ENCODE measurements around the gene RNF223.

RNF223 gene

DNA sequence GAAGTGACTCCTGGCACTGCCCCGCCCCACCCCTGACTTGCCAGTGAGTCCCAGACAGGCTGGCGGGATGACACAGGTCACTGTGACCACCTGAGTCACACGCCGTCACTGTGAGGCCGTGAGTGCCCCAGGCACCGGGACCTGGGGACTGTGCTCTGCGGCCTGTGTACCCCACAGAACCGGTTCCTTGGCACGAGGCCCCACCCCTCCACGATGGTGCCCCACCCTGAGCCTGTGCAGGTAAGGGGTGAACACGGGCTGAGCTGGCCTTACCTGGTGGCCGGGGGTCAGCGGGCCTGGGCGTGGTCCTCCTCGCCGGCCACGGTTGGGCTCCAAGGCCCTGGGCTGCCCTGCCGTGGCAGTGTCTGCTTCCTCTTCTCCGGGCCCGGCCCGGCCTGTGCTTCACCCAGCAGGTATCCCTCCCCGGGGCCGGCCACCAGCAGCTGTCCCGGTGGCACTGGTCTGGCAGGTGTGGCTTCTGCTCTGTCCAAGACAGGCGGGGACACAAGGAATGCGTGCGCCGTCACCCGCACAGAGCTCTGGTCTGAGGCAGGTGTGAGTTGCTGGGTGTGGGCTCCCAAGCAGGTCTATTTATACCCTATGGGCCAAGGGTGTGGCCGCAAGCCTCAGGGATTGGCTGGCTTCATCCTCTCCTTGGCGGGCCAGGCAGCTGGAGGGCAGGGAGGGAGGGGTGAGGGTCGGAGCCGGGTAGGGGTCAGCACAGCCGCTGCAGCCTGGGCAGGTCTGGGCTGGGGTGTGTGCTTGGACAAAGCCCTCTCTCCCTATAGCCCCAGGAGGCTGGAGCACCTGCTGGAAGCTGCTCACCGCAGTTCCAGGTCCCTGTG is at the start of gene RNF223:
Gene RNF223 (minus strand): TSS at position 564 of the 845 bp plus-strand sequence. CDS start 1,740 bp downstream, outside the sequence.
- Mint-ChIP-seq H3K36me3 (peaks cover 5% of the 10 kb centered on the region), H3K27ac (peak within 1 kb of the TSS; percentile 63), H3K4me1 (peaks cover 11% of the 10 kb centered on the region), H3K9me3 (no peaks in the 10 kb centered on the region), H3K4me3 (no peak within 1 kb of the TSS)
- ATAC-seq (no peak), DNase-seq (ENCODE audit: low spot score in 2 of 2) (no peak)

DNA sequence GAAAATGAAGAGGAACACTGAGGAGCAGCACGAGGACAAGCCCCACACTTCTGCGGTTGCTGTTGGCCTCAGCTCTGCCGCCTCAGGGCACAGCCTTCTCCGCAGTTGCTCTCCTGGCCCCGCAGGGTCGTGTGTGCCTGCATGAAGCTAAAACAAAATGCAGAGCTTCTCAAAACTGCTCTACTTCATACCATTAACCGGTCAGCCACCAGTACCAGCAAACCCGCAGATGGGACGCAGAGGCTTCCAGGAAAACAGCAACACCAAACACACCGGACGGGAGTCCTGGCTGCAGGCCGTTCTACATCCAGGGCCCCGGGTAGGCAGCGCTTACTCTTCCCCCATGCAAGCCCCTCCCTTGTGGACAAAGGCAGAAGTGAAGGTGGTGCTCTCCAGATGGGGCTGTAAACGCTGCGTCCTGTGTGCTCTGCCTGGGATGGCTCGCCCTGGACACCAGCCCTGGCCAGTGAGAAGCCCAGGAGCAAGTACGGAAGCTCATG is 48.9 kb upstream of the RNF223 start:
- ATAC-seq = no peak
- peak overlapping the region; percentile 81 for H3K27ac Mint-ChIP-seq
- peak overlapping the region; percentile 35 for H3K4me3 Mint-ChIP-seq
- no peaks in the 10 kb centered on the region for H3K9me3 Mint-ChIP-seq
- H3K4me1 Mint-ChIP-seq = peaks cover 15% of the 10 kb centered on the region
- H3K36me3 Mint-ChIP-seq = peaks cover 20% of the 10 kb centered on the region
- DNase-seq (ENCODE audit: low spot score in 2 of 2) = no peak

DNA sequence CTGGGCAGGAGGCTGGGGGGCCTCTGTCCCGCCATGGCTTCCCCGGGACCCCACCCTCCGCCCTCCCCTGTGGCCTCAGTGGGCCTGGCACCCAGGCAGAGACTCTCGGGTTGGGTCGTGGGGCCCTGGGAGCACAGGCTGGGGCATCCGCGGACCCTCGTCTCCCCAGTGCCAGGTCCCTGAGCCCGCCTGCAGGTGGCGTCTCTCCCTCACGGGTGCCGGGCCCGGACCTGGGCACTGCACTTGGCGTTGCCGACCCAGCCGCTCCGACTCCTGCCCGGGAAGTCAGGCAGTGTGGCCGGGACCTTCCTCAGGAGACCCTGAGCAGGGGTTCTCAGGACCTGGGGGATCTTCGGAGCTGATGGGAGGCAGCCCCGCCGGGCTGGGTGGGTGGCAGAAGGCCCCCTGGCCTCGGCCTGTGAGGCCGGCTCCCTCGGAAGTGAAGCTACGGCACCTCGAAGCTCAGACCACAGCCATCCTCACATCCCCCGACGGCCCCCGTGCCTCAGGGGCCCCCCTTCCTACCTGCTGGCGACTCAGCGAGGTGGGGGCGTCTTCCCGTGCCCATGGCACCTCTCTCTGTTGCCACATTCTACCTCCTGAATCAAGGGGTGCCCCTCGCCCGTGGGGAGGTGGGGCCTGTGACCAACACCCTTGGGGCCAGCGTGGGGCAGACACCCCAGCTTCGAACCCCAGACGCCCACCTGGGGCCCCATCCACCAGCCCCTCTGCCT is 48.1 kb upstream of the RNF223 start:
- DNase-seq (ENCODE audit: low spot score in 2 of 2) (peak; percentile 90 to 93), ATAC-seq (peak; percentile 91)
- Mint-ChIP-seq H3K4me1 (peaks cover 15% of the 10 kb centered on the region), H3K27ac (no peak overlapping the region), H3K9me3 (no peaks in the 10 kb centered on the region), H3K36me3 (peaks cover 20% of the 10 kb centered on the region), H3K4me3 (peak overlapping the region; percentile 35)

DNA sequence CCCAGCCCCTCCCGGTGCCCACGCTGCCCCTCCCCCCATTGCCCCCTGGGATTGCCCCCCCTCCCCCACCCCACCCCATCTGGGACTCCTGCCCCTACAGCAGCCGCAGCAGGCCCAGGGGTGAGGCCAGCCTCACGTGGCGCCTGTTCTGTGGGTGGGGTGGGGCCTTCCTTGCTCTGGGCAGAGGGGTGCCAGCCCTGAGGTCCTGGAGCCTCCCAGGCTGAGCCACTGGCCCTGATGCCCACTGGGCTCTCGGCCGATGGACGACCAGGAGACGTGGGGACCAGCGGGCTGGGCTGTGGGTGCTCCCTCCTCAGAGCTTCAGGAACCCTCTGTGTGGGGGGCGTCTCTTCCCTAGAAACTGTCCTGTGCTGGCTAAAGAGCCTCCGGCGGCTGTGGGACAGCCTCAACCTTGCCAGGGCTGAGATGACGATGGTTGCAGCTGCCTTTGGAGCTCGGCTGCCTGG is 47.5 kb upstream of the RNF223 start:
- no peak overlapping the region for H3K27ac Mint-ChIP-seq
- DNase-seq (ENCODE audit: low spot score in 2 of 2) (no peak), ATAC-seq (peak; percentile 14)
- H3K9me3 Mint-ChIP-seq = no peaks in the 10 kb centered on the region
- no peak overlapping the region for H3K4me3 Mint-ChIP-seq
- peaks cover 20% of the 10 kb centered on the region for H3K36me3 Mint-ChIP-seq
- peaks cover 15% of the 10 kb centered on the region for H3K4me1 Mint-ChIP-seq

DNA sequence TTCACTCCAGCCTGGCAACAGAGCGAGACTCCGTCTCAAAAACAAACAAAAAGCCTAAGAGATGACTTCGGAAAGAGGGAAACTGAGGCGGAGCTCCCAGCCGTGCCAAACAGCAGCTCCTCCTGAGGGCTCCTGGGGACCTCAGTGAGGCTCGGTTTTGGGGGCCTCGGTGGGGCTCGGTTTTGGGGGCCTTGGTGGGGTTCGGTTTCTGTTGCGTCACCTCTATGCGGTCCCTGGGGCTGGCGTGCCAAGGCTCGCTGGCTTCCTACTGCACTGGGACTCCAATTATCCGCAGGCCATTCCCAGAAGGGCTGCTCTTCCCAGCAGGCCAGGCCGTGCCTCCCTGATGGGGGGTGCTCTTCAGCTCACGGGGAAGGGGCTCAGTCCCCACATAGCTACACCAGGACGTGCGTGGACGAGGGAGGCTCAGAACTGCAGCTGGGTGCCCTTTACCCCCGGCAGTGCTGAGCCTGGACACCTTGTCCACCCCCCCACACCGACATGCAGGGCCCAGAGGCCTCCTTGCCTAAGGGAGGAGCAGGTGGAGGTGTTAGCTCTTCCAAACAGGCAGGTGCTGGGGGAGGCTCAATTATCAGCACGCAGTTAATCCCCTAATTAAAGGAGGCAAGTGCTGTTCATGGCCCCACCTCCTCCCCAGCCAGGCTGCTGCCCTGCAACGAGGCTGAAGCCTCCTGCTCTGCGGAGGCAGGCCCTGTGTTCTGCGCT is 46.9 kb upstream of the RNF223 start:
- ATAC-seq (no peak), DNase-seq (ENCODE audit: low spot score in 2 of 2) (no peak)
- Mint-ChIP-seq H3K27ac (no peak overlapping the region), H3K4me1 (peaks cover 15% of the 10 kb centered on the region), H3K9me3 (no peaks in the 10 kb centered on the region), H3K4me3 (no peak overlapping the region), H3K36me3 (peaks cover 20% of the 10 kb centered on the region)

DNA sequence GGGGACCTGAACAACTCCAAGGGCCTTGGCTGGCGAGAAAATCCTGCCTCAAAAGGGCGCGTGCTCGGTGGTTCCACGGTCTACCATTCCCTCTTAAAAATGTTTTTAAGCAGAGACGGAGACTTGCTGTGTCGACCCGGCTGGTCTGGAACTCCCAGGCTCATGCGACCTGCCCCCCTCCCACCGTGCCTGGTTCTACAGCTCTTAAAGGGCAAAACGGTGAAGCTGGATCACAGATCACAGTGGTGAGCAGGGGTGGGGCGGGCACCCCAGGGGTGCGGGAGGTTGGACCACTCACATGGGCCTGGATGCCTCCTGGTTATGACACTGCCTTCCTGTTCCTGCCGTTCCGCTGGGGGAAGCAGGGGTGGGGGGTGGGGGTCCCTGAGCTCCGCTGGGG is 46.0 kb upstream of the RNF223 start:
- Mint-ChIP-seq H3K9me3 (no peaks in the 10 kb centered on the region), H3K36me3 (peaks cover 20% of the 10 kb centered on the region), H3K4me3 (no peak overlapping the region)

DNA sequence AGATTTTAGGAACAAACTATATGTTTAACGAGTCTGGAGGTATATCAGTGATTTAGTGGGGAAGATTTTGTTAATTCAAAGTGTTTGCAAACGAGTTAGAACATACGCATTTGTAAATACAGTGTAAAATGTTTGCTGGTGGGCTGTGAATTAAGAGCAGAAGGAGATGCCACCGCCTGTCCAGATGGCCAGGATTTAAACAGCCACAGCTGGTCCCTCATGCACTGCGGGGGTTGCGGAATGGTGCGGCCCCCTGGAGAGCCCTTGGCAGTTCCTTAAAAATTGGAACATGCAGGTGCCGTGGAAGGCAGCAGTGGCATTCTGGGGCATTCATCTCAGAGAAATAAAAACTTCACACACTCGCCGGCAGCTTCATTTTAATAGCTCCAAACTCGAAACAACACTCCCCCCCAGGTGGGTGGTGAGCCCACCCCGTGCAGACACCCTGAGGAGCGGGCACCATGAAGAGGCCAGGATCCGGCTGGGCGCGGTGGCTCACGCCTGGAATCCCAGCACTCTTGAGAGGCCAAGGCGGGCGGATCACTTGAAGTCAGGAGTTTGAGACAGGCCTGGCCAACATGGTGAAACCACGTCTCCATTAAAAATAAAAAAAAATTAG is 45.3 kb upstream of the RNF223 start:
- peaks cover 17% of the 10 kb centered on the region for H3K36me3 Mint-ChIP-seq
- peaks cover 23% of the 10 kb centered on the region for H3K4me1 Mint-ChIP-seq
- DNase-seq (ENCODE audit: low spot score in 2 of 2) (no peak), ATAC-seq (no peak)
- H3K9me3 Mint-ChIP-seq = no peaks in the 10 kb centered on the region
- H3K4me3 Mint-ChIP-seq = no peak overlapping the region
- no peak overlapping the region for H3K27ac Mint-ChIP-seq

More for the DNA sequence above, 46.0 kb upstream of the RNF223 start:
- Mint-ChIP-seq H3K4me1 (peaks cover 16% of the 10 kb centered on the region), H3K27ac (no peak overlapping the region)
- ATAC-seq (no peak), DNase-seq (ENCODE audit: low spot score in 2 of 2) (no peak)

DNA sequence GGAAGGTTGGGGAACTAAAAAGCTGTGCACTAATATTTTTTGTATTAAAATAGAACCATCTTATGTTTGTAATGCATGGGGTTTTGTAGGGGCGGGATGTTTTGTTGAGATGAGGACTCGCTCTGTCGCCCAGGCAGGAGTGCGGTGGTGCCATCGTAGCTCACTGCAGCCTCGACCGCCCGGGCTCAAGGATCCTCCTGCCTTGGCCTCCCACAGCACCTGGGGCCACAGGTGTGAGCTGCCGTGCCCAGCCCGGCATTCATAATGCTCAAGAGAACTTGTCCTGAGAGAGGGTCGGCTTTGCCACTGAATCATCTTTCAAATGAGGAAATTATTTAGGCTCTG is 44.7 kb upstream of the RNF223 start:
- Mint-ChIP-seq H3K36me3 (peaks cover 11% of the 10 kb centered on the region), H3K27ac (no peak overlapping the region), H3K4me1 (peaks cover 18% of the 10 kb centered on the region), H3K9me3 (no peaks in the 10 kb centered on the region), H3K4me3 (no peak overlapping the region)
- ATAC-seq (no peak), DNase-seq (ENCODE audit: low spot score in 2 of 2) (no peak)

DNA sequence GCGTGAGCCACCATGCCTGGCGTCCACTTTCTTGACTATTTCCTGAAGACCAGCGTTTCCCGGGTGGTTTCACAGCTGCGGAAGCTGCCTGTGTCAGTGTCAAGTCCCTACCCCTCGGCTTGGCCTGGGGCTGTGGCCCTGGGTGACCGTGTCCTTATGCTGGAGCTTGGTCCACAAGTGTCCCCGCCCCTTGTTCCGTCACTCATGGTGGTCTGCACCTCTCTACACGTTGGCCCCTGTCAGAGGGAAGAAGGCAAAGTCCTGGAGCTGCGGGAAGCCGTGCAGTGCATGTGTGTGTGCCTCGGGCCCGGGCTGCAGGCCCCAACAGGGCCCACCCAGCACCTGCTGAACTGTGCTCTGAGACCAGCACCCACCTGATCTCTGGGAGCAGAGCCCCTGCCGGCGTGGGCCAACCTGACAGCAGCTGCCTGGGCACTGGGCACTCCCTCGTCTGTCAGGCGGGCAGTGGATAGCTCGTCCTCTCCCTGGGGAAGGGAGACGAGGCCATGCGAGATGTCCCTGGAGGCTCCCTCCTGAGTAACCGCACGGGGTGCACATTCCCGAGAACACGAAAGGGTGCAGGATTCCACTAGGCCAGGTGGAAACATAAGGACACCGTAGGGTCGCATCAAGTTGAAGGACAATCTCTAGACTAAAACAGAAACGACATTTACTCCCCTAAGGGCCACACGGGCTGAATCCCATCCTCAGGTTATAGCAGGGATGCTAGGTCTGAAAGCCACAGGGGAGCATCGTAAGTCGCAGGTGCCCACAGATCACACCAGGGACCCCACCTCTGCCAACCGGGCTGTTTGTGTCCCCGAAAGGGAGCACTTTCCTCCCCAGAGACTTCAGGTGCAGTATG is 44.1 kb upstream of the RNF223 start:
- DNase-seq (ENCODE audit: low spot score in 2 of 2) (no peak), ATAC-seq (no peak)
- peak overlapping the region; percentile 78 for H3K4me3 Mint-ChIP-seq
- peaks cover 12% of the 10 kb centered on the region for H3K4me1 Mint-ChIP-seq
- H3K27ac Mint-ChIP-seq = no peak overlapping the region
- peaks cover 2% of the 10 kb centered on the region for H3K9me3 Mint-ChIP-seq
- peaks cover 5% of the 10 kb centered on the region for H3K36me3 Mint-ChIP-seq

DNA sequence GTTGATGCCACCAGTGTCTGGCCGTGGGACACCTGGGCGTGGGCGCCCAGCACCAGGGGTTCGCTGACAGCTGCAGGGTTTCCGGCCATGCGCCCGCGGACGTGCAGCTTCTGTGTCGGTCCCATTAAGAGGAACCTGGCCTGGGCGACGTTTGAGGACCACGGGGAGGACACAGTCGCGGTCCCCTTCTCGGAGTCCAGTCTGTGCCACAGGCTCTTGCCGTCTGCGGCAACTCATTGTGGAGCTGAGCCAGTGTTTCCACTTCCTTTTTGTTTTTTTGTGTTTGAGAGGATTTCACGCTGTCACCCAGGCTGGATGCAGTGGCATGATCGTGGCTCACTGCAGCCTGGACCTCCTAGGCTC is 43.3 kb upstream of the RNF223 start:
- H3K27ac Mint-ChIP-seq = no peak overlapping the region
- DNase-seq (ENCODE audit: low spot score in 2 of 2) (no peak), ATAC-seq (no peak)
- peaks cover 4% of the 10 kb centered on the region for H3K36me3 Mint-ChIP-seq
- peaks cover 9% of the 10 kb centered on the region for H3K4me1 Mint-ChIP-seq
- H3K4me3 Mint-ChIP-seq = peak overlapping the region; percentile 78
- H3K9me3 Mint-ChIP-seq = peaks cover 4% of the 10 kb centered on the region

DNA sequence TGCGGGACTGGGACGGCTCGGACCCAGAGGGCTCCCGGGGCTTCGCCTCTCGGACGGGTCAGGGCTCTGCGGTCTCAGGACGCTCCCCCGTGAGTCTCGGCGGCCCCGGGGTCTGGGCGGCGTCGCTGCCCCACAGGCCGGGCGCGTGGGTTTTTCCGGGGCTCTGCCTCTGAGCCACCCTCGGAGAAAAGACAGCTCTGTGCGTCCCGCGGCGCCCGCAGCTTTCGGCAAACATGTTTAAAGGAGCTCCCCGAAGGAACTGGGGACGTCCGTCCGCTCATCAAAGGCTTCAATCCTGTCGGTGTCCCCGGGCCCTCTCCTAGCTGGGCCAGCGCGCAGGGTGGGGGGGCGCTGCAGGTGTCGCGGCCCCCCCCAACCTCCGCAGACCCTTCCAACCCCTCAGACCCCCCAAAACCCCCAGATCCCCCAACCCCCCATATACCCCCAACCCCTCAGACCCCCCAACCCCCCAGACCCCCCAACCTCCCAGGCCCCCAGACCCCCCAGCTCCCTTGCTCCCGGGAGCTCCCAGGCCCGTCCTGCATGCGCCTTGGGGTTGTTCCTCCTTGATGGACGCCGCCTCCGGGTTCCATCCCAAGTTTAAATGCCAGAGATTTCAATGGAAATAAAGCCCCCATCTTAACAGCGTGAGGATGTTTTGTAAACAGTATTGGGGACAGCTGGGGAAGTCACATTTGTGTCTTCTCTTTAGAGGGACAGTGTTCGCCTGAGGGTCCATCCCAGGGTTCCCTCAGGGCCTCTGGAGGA is 42.8 kb upstream of the RNF223 start:
- Mint-ChIP-seq H3K36me3 (peaks cover 8% of the 10 kb centered on the region), H3K4me1 (peaks cover 9% of the 10 kb centered on the region), H3K4me3 (peak overlapping the region; percentile 78), H3K27ac (no peak overlapping the region), H3K9me3 (peaks cover 4% of the 10 kb centered on the region)
- DNase-seq (ENCODE audit: low spot score in 2 of 2) (no peak), ATAC-seq (peak; percentile 15)

DNA sequence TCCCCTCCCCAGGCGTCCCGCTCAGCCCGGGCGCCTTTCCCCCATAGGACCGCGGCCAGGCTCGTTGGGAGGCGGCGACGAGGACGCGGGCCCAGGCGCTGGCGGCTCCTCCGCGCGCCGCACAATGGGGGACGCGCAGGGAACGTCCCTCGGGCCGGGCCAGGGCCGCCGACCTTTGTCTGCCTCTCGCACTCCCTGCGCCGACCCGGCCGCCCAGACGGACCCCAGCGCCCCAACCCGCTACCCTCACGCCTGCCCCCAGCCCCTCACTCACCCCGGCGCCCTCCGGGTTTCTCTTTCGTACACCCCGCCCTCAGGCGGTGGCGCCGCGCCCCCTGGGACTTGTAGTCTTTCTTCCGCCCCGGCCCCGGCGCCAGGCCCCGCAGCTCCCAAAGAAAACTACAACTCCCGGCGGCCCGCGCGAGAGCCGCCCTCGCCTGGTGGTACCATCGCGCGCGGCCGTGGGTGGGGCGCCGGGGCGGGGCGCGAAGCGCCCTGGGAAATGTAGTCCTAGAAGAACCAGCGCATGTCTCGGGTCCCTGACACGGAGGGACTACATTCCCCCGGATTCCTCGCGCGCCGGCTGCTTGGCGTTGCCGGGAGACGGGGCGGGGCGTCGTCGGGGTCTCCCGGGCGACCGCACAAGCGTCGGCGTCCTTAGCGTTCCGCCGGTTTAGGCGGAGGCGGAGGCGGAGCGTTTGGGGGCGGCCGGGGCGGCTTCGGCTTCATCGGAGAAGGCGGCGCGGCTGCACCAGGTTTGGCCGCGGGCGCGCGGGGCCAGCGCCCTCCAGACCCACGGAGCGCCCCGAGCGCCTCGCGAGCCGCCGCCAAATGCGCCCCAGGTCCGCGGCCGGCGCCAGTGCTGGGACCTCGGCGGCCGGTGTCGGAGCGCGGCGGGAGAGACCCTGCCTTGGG is 41.9 kb upstream of the RNF223 start, which contains the start of gene C1orf159:
Gene C1orf159 (minus strand): TSS at position 304 of the 915 bp plus-strand sequence. CDS start 24,546 bp downstream, outside the sequence.
- Mint-ChIP-seq H3K27ac (peak within 1 kb of the TSS; percentile 85), H3K36me3 (peaks cover 8% of the 10 kb centered on the region), H3K9me3 (peaks cover 4% of the 10 kb centered on the region), H3K4me1 (peaks cover 9% of the 10 kb centered on the region), H3K4me3 (peak within 1 kb of the TSS; percentile 78)
- DNase-seq (ENCODE audit: low spot score in 2 of 2) (peak; percentile 94 to 97), ATAC-seq (peak; percentile 97)

Data from stimulated activated effector memory CD8-positive, alpha-beta T cell treated with anti-CD3 and anti-CD28 coated beads, Interleukin-12 subunit alpha, Interleukin-12 subunit beta, amount 100 ng/mL, for 72 hours (primary cell).